ENCODE data around the gene COX4I1. TPM values are rescaled to one million over a fixed set of nuclear protein-coding genes. Genes with fewer than 3 reads are reported as not detected.

The COX4I1 gene
- total and polyA plus RNA-seq, 10 of the 15 experiments (the other 5 are each of a cell fraction or from before 2014, with no cell fraction given), result 480 to 1,889 (median 872) TPM

DNA sequence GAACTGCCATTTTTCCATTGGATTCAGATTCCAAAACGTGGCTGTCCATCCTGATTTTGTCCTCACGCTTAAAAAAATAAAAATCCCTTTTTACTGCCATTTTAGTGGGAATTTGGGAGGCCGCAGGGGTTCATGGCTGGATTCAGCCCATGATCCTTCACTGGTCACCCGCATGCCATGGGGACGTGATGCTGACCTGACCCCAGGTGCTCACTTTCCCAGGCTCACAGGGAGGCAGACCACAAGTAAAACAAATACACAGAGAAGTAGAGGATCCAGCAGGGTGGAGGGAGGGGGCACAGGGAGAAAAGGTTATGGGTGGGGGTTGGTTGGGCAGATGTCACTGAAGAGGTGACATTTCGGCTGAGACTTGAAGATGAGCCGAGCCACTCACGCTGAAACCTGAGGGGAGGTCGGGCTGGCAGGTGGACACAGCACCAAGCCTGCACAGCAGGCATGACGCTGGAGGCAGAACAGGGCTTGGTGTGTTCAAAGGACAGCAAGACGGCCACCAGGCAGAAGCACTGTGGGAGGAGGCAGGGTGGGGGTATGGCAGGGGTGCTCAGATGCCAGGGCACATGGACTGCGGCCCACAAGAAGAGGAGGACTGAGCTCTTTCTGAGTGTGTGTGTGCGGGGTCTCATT, 10.7 kb downstream of the COX4I1 start:
- ChIA-PET POLR2A (no interaction called here), SMC1A (ENCODE audit: uncharacterized antibody, unreplicated experiment) (no interaction called here), RAD21 (ENCODE audit: unreplicated experiment) (no interaction called here), CTCF (interaction anchor here (1.4 kb wide), 1 partner anchor 9 kb away, joined by 5 read pairs; no protein-coding TSS in a partner anchor)
- no peaks in the 10 kb centered on the region for H3K4me1 ChIP-seq (ENCODE audit: control insufficient read depth, insufficient read depth, low read length)
- H3K4me2 ChIP-seq (ENCODE audit: control insufficient read depth, insufficient read depth), result no peak overlapping the region
- 74% methylated on average over 13 of the region's 13 CpGs for WGBS (ENCODE audit: insufficient coverage, insufficient replicate concordance, low lambda C conversion rate, missing lambda C conversion rate)
- BruUV-seq (replicated peaks), result no TSS peak
- peaks cover 0 to 3% of the 10 kb centered on the region in 2 experiments; a peak in 1 of 4 replicates for H3K27me3 ChIP-seq (replicated peaks in 1 of 2; ENCODE audit: control insufficient read depth in 2 of 2, insufficient read depth in 2 of 2, low read length in 1 of 2)
- H3K4me3 ChIP-seq, result no peak overlapping the region
- TF ChIP-seq ZNF24 (IDR thresholded peaks at IDR 0.05) (no peak), POLR2AphosphoS5 (IDR thresholded peaks at IDR 0.05; ENCODE audit: low read length) (no peak), FOS (IDR thresholded peaks at IDR 0.05; ENCODE audit: borderline replicate concordance, extremely low read depth, insufficient read length) (no peak), POLR2AphosphoS2 (IDR thresholded peaks at IDR 0.05; ENCODE audit: low read depth, low read length) (no peak), SREBF1 (IDR thresholded peaks at IDR 0.05; ENCODE audit: low read length) (no peak), HDAC6 (IDR thresholded peaks at IDR 0.05; ENCODE audit: unreplicated experiment) (no peak), NBN (IDR thresholded peaks at IDR 0.05) (no peak), ZNF622 (IDR thresholded peaks at IDR 0.05) (no peak), LARP7 (IDR thresholded peaks at IDR 0.05) (no peak), YY1 (IDR thresholded peaks at IDR 0.05; ENCODE audit: low read depth, low read length) (no peak), TCF3 (IDR thresholded peaks at IDR 0.05; ENCODE audit: borderline replicate concordance, insufficient read depth, low read depth, low read length) (no peak), KLF5 (IDR thresholded peaks at IDR 0.05; ENCODE audit: partially characterized antibody) (no peak)
- TF ChIP-seq, protein P1, sequence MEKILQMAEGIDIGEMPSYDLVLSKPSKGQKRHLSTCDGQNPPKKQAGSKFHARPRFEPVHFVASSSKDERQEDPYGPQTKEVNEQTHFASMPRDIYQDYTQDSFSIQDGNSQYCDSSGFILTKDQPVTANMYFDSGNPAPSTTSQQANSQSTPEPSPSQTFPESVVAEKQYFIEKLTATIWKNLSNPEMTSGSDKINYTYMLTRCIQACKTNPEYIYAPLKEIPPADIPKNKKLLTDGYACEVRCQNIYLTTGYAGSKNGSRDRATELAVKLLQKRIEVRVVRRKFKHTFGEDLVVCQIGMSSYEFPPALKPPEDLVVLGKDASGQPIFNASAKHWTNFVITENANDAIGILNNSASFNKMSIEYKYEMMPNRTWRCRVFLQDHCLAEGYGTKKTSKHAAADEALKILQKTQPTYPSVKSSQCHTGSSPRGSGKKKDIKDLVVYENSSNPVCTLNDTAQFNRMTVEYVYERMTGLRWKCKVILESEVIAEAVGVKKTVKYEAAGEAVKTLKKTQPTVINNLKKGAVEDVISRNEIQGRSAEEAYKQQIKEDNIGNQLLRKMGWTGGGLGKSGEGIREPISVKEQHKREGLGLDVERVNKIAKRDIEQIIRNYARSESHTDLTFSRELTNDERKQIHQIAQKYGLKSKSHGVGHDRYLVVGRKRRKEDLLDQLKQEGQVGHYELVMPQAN (conservative IDR thresholded peaks at IDR 0.05), result no peak
- peak; percentile 54 for ATAC-seq
- in situ Hi-C loops (cut with MboI) (loop anchor here (25.0 kb wide), 1 partner anchor 527 kb away; no protein-coding TSS in a partner anchor), intact Hi-C loops (cut with micrococcal nuclease; ENCODE audit: unreplicated experiment) (no loop called here)
- no peak overlapping the region for H3K27ac ChIP-seq (ENCODE audit: control insufficient read depth, insufficient read depth)
- H3K36me3 ChIP-seq (ENCODE audit: control insufficient read depth in 2 of 2, insufficient read depth in 2 of 2, low read length in 1 of 2), result peaks cover 8 to 12% of the 10 kb centered on the region in 2 experiments; a peak in 3 of 4 replicates
- FAIRE-seq, result no peak
- H4K20me1 ChIP-seq (ENCODE audit: control insufficient read depth, insufficient read depth), result no peaks in the 10 kb centered on the region
- no peak overlapping the region for H3K9ac ChIP-seq (ENCODE audit: control insufficient read depth, insufficient read depth, low read length)
- no peaks in the 10 kb centered on the region for H3K79me2 ChIP-seq (ENCODE audit: control insufficient read depth, insufficient read depth, low read length)
- DNase-seq (ENCODE audit: low read depth, low spot score), result no peak
- no peaks in the 10 kb centered on the region for H3K9me3 ChIP-seq (replicated peaks; ENCODE audit: control insufficient read depth, insufficient read depth, low read length)
- no peak overlapping the region for H2AFZ ChIP-seq (ENCODE audit: control insufficient read depth, low read depth, low read length)

Data from GM12878 (cell line).